Measurements from ENCODE around the gene AFTPH. TPM values are rescaled to one million over a fixed set of nuclear protein-coding genes. Genes with fewer than 3 reads are reported as not detected.
A peak's percentile ranks its signal among the peaks of the same experiment; 100 is the strongest.

Gene AFTPH
- total and polyA plus RNA-seq, 9 of the 15 experiments (the other 6 are each of a cell fraction or from before 2014, with no cell fraction given) = 8.0 to 26.2 (median 13.8) TPM

- TF ChIP-seq CREB1 (IDR thresholded peaks at IDR 0.05) (0 out of 2 replicates have a peak, but pooled peaks have one; percentile 13), CREB1 (CRISPR knock-in tag; IDR thresholded peaks at IDR 0.05) (no peak), EGR1 (conservative IDR thresholded peaks at IDR 0.05) (peak; percentile 37; the same call in 1 of the 2 replicates), PML (IDR thresholded peaks at IDR 0.05; ENCODE audit: low read length) (peak; percentile 68; the same call in 1 of the 2 replicates), ARID2 (IDR thresholded peaks at IDR 0.05) (no peak), POU5F1 (IDR thresholded peaks at IDR 0.05; ENCODE audit: borderline replicate concordance, low read depth, low read length, partially characterized antibody) (no peak), RBFOX2 (IDR thresholded peaks at IDR 0.05; ENCODE audit: low read depth, low read length) (peak; percentile 87), MECOM (CRISPR knock-in tag; IDR thresholded peaks at IDR 0.05) (no peak), BMI1 (IDR thresholded peaks at IDR 0.05; ENCODE audit: low read length) (no peak), HMG20B (CRISPR knock-in tag; IDR thresholded peaks at IDR 0.05) (no peak), POLR2G (IDR thresholded peaks at IDR 0.05; ENCODE audit: low read depth, low read length) (peak; percentile 94), NR4A1 (CRISPR knock-in tag; IDR thresholded peaks at IDR 0.05) (no peak; the same call in 1 of the 2 replicates), NR4A1 (tag; IDR thresholded peaks at IDR 0.05) (no peak), CBX2 (IDR thresholded peaks at IDR 0.05; ENCODE audit: insufficient read depth, low read length, poor library complexity, severe bottlenecking) (no peak), MAZ (CRISPR knock-in tag; conservative IDR thresholded peaks at IDR 0.05 in 1 of 2, IDR thresholded peaks at IDR 0.05 in 1 of 2) (peak; percentile 32 to 58; a peak in 1 of 4 replicates), REST (IDR thresholded peaks at IDR 0.05; ENCODE audit: borderline replicate concordance) (peak; percentile 15; the same call in 1 of the 2 replicates), REST (CRISPR knock-in tag; IDR thresholded peaks at IDR 0.05; ENCODE audit: low read depth) (no peak; the same call in 1 of the 2 replicates), ZHX1 (conservative IDR thresholded peaks at IDR 0.05; ENCODE audit: low read length) (no peak)
Measured at GRCh38 chr2:64609227-64609941, 85.3 kb downstream of the AFTPH start (continued).

Measured in K562 (cell line).